DOHH2 (cell line): ENCODE results near the gene CISD1.

Experiments
- CTCF ChIP-seq: fragments of 200-600 bp; sonication (generic); IDR thresholded peaks from one replicate; pipeline ENCODE4 v1.5.1; 2014; ENCODE audit warnings: antibody characterized with exemption, mild to moderate bottlenecking, low read depth, low read length; ENCODE audit not compliant: poor library complexity, severe bottlenecking
- EZH2phosphoT487 ChIP-seq: fragments of 200-600 bp; sonication (generic); IDR thresholded peaks from 2 replicates; pipeline ENCODE4 v1.6.1; 2017; ENCODE audit warnings: borderline replicate concordance, mild to moderate bottlenecking, antibody characterized with exemption, low read length, moderate library complexity, mixed read lengths

- TF ChIP-seq CTCF = no peak
- no peak for TF ChIP-seq EZH2phosphoT487
These were observed 4.2 kb upstream of the CISD1 start for GRCh38 chr10:58264780-58265179.
